ENCODE measurements around the gene CYRIA.
A peak's percentile ranks its signal among the peaks of the same experiment; 100 is the strongest.

Gene CYRIA

DNA sequence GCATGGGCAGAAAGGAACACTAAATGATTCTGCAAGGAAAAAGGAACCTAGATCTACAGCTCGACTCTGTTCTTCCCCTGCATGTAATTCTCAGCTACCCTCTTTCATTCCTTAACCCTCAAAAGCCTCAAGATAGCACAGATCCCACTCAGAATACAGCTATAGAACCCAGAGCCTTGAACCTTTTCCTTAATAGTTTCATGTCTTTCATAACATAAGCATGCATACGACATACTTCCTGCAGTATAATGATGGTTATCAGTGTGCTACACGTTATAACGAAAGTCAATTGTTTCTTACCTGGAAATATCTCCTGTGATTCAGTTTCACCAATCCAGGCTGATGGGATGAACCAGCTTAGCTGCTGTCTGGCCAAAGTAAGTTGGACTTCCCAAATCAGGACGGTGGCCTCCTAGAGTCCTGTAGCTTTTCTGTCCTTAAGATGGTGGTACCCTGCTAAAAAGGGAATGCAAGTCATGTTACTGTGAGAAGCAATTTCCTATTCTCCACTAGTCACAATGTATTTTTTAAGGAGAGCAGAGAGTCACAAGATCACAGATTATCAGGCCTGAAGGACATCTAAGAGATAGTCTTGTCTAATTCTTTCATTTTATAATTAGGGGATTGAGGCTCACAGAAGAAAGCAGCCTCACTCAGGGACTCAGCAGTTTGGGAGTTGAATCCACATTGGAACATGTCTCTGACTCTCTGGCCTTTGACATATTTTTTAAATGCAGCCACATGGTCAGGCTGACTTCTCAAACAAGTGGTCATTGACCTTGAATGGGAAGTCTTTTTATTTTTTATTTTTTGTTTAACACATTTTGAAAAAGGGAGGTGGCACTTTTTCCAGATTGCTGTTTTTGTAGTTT, 41.8 kb downstream of the CYRIA start:
- H3K27me3 ChIP-seq (ENCODE audit: insufficient read depth, low read length): no peaks in the 10 kb centered on the region
- no peak overlapping the region for H3K4me3 ChIP-seq (ENCODE audit: low read depth, low read length)
- H3K9me3 ChIP-seq (ENCODE audit: insufficient read depth, low read depth, low read length): no peaks in the 10 kb centered on the region
- H2AFZ ChIP-seq (ENCODE audit: insufficient read depth, low read length, poor library complexity): no peak overlapping the region
- no peak overlapping the region for H3K4me2 ChIP-seq (ENCODE audit: low read length)
- no peak overlapping the region for H3K18ac ChIP-seq (ENCODE audit: low read length)
- no peak overlapping the region for H4K12ac ChIP-seq (ENCODE audit: low read depth, low read length)
- H3K27ac ChIP-seq (ENCODE audit: low read depth, low read length): peak overlapping the region; percentile 7
- H2BK5ac ChIP-seq (ENCODE audit: low read depth, low read length, poor library complexity): no peak overlapping the region
- peaks cover 2 to 5% of the 10 kb centered on the region in 2 experiments for H3K36me3 ChIP-seq (ENCODE audit: control insufficient read depth in 1 of 2, insufficient read depth in 2 of 2, low read length in 2 of 2)
- H3K23ac ChIP-seq (ENCODE audit: low read length): no peak overlapping the region
- H4K91ac ChIP-seq (ENCODE audit: low read depth, low read length): no peak overlapping the region
- H3K79me2 ChIP-seq (ENCODE audit: control insufficient read depth, insufficient read depth, low read length, poor library complexity): no peaks in the 10 kb centered on the region
- WGBS (ENCODE audit: extremely low coverage, insufficient coverage, insufficient read length): no CpG with 5 or more reads among the region's 5 CpGs
- no peak overlapping the region for H3K9ac ChIP-seq (ENCODE audit: low read length)
- H3K4ac ChIP-seq (ENCODE audit: low read depth, low read length): no peak overlapping the region
- DNase-seq: peak; percentile 78 to 92
- no peak overlapping the region for H4K8ac ChIP-seq (ENCODE audit: low read depth, low read length)
- H3K14ac ChIP-seq (ENCODE audit: low read length): no peak overlapping the region
- no peak overlapping the region for H2BK12ac ChIP-seq (ENCODE audit: low read length)
- peaks cover 26% of the 10 kb centered on the region for H3K79me1 ChIP-seq (ENCODE audit: low read length)
- H3K4me1 ChIP-seq (ENCODE audit: control insufficient read depth in 1 of 2, insufficient read depth in 2 of 2, low read length in 2 of 2): peaks cover 16 to 25% of the 10 kb centered on the region in 2 experiments
- no peak overlapping the region for H2BK120ac ChIP-seq (ENCODE audit: insufficient read depth, low read length, poor library complexity)
- no peak overlapping the region for H2AK5ac ChIP-seq (ENCODE audit: low read length)

DNA sequence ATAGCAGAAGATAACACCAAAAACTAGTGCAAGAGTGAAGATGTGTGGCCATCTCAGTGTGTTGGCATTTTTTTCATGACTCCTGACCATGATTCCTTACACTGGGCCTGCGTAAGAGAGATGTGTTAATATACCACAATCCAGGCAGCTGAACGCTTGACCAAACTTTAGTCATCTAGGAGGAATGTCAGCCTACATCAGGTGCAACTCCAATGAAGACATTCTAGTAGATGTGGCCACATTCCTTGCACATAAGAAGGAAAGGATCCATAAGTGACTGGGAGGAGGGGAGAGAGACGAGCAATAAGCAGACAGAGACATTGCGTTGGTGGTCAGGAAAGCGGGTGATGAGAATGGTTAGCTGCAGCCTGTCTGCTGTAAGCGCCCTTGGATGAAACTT, 42.6 kb downstream of the CYRIA start:
- DNase-seq: peak; percentile 91 to 98

DNA sequence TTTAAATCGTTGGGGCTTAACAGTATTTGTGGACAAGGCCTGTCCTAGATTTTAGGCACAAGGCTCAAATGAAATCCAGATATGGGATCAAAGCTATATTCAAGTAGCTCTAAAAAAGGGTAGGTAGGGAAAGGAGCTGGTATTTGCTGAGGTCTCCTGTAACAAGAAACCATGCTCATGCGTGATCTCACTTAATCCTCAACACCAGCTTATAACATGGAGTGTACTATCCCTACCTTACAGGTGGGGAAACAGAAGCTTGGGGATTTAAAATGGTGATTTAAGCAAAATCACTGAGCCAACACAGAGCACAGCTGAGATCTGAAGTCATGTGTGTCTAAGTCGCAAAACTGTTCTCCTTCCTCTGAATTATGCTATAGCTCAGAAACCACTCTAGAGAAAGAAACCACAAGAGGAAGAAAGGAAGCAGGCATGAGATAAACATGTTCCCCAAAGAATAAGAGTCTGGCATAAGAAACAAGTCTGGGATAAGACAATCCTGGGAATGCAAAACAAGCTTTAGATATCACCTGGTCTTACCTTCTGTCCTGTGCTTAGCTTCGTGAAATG, 43.1 kb downstream of the CYRIA start:
- Histone ChIP-seq H3K9me3 (ENCODE audit: insufficient read depth, low read depth, low read length) (no peaks in the 10 kb centered on the region), H4K12ac (ENCODE audit: low read depth, low read length) (no peak overlapping the region), H3K4me3 (ENCODE audit: low read depth, low read length) (no peak overlapping the region), H2BK12ac (ENCODE audit: low read length) (no peak overlapping the region), H3K36me3 (ENCODE audit: control insufficient read depth in 1 of 2, insufficient read depth in 2 of 2, low read length in 2 of 2) (peaks cover 5 to 7% of the 10 kb centered on the region in 2 experiments), H2BK5ac (ENCODE audit: low read depth, low read length, poor library complexity) (no peak overlapping the region), H4K8ac (ENCODE audit: low read depth, low read length) (no peak overlapping the region), H3K4me1 (ENCODE audit: control insufficient read depth in 1 of 2, insufficient read depth in 2 of 2, low read length in 2 of 2) (peaks cover 21 to 28% of the 10 kb centered on the region in 2 experiments), H4K91ac (ENCODE audit: low read depth, low read length) (no peak overlapping the region), H3K79me2 (ENCODE audit: control insufficient read depth, insufficient read depth, low read length, poor library complexity) (peaks cover under 1% of the 10 kb centered on the region), H3K79me1 (ENCODE audit: low read length) (peaks cover 31% of the 10 kb centered on the region), H2BK120ac (ENCODE audit: insufficient read depth, low read length, poor library complexity) (peak overlapping the region; percentile 48), H3K9ac (ENCODE audit: low read length) (no peak overlapping the region), H3K18ac (ENCODE audit: low read length) (no peak overlapping the region), H3K27me3 (ENCODE audit: insufficient read depth, low read length) (no peaks in the 10 kb centered on the region), H2AFZ (ENCODE audit: insufficient read depth, low read length, poor library complexity) (no peak overlapping the region), H3K27ac (ENCODE audit: low read depth, low read length) (peak overlapping the region; percentile 79), H3K4ac (ENCODE audit: low read depth, low read length) (no peak overlapping the region), H3K23ac (ENCODE audit: low read length) (no peak overlapping the region), H3K4me2 (ENCODE audit: low read length) (no peak overlapping the region), H2AK5ac (ENCODE audit: low read length) (no peak overlapping the region), H3K14ac (ENCODE audit: low read length) (no peak overlapping the region)
- no CpG with 5 or more reads among the region's 4 CpGs for WGBS (ENCODE audit: extremely low coverage, insufficient coverage, insufficient read length)
- DNase-seq: no peak

More for the DNA sequence above, 42.6 kb downstream of the CYRIA start:
- Histone ChIP-seq H4K91ac (ENCODE audit: low read depth, low read length) (peak overlapping the region; percentile 25), H3K23ac (ENCODE audit: low read length) (no peak overlapping the region), H4K12ac (ENCODE audit: low read depth, low read length) (no peak overlapping the region), H3K4me2 (ENCODE audit: low read length) (no peak overlapping the region), H3K18ac (ENCODE audit: low read length) (no peak overlapping the region), H3K9ac (ENCODE audit: low read length) (no peak overlapping the region), H3K27ac (ENCODE audit: low read depth, low read length) (peak overlapping the region; percentile 79), H3K36me3 (ENCODE audit: control insufficient read depth in 1 of 2, insufficient read depth in 2 of 2, low read length in 2 of 2) (peaks cover 5 to 8% of the 10 kb centered on the region in 2 experiments), H3K9me3 (ENCODE audit: insufficient read depth, low read depth, low read length) (no peaks in the 10 kb centered on the region), H3K79me2 (ENCODE audit: control insufficient read depth, insufficient read depth, low read length, poor library complexity) (no peaks in the 10 kb centered on the region), H2AFZ (ENCODE audit: insufficient read depth, low read length, poor library complexity) (no peak overlapping the region), H2BK12ac (ENCODE audit: low read length) (no peak overlapping the region), H2AK5ac (ENCODE audit: low read length) (no peak overlapping the region), H2BK120ac (ENCODE audit: insufficient read depth, low read length, poor library complexity) (peak overlapping the region; percentile 68), H2BK5ac (ENCODE audit: low read depth, low read length, poor library complexity) (no peak overlapping the region), H3K4me1 (ENCODE audit: control insufficient read depth in 1 of 2, insufficient read depth in 2 of 2, low read length in 2 of 2) (peaks cover 19 to 25% of the 10 kb centered on the region in 2 experiments), H3K27me3 (ENCODE audit: insufficient read depth, low read length) (no peaks in the 10 kb centered on the region), H3K14ac (ENCODE audit: low read length) (no peak overlapping the region), H3K79me1 (ENCODE audit: low read length) (peaks cover 28% of the 10 kb centered on the region), H3K4me3 (ENCODE audit: low read depth, low read length) (no peak overlapping the region), H4K8ac (ENCODE audit: low read depth, low read length) (no peak overlapping the region), H3K4ac (ENCODE audit: low read depth, low read length) (no peak overlapping the region)
- WGBS (ENCODE audit: extremely low coverage, insufficient coverage, insufficient read length): no CpG with 5 or more reads among the region's 6 CpGs

GRCh38 chr2:16621316-16621715, 44.3 kb downstream of the CYRIA start:
- H3K27me3 ChIP-seq (ENCODE audit: insufficient read depth, low read length): no peaks in the 10 kb centered on the region
- H2BK5ac ChIP-seq (ENCODE audit: low read depth, low read length, poor library complexity): no peak overlapping the region
- H3K79me1 ChIP-seq (ENCODE audit: low read length): peaks cover 37% of the 10 kb centered on the region
- H4K91ac ChIP-seq (ENCODE audit: low read depth, low read length): no peak overlapping the region
- no peak overlapping the region for H3K9ac ChIP-seq (ENCODE audit: low read length)
- H2BK12ac ChIP-seq (ENCODE audit: low read length): no peak overlapping the region
- peaks cover 6 to 8% of the 10 kb centered on the region in 2 experiments for H3K36me3 ChIP-seq (ENCODE audit: control insufficient read depth in 1 of 2, insufficient read depth in 2 of 2, low read length in 2 of 2)
- H3K4me2 ChIP-seq (ENCODE audit: low read length): no peak overlapping the region
- H2BK120ac ChIP-seq (ENCODE audit: insufficient read depth, low read length, poor library complexity): no peak overlapping the region
- peak overlapping the region; percentile 79 for H3K27ac ChIP-seq (ENCODE audit: low read depth, low read length)
- H3K14ac ChIP-seq (ENCODE audit: low read length): no peak overlapping the region
- no peak overlapping the region for H3K23ac ChIP-seq (ENCODE audit: low read length)
- H3K18ac ChIP-seq (ENCODE audit: low read length): no peak overlapping the region
- peak; percentile 86 to 93 for DNase-seq
- H3K79me2 ChIP-seq (ENCODE audit: control insufficient read depth, insufficient read depth, low read length, poor library complexity): peaks cover 3% of the 10 kb centered on the region
- no peaks in the 10 kb centered on the region for H3K9me3 ChIP-seq (ENCODE audit: insufficient read depth, low read depth, low read length)
- no peak overlapping the region for H4K12ac ChIP-seq (ENCODE audit: low read depth, low read length)
- no CpG with 5 or more reads among the region's 4 CpGs for WGBS (ENCODE audit: extremely low coverage, insufficient coverage, insufficient read length)
- H3K4ac ChIP-seq (ENCODE audit: low read depth, low read length): no peak overlapping the region
- no peak overlapping the region for H4K8ac ChIP-seq (ENCODE audit: low read depth, low read length)
- no peak overlapping the region for H2AFZ ChIP-seq (ENCODE audit: insufficient read depth, low read length, poor library complexity)
- H2AK5ac ChIP-seq (ENCODE audit: low read length): no peak overlapping the region
- peaks cover 27 to 34% of the 10 kb centered on the region in 2 experiments for H3K4me1 ChIP-seq (ENCODE audit: control insufficient read depth in 1 of 2, insufficient read depth in 2 of 2, low read length in 2 of 2)
- no peak overlapping the region for H3K4me3 ChIP-seq (ENCODE audit: low read depth, low read length)
